ENCODE data around the gene CCNB2.

CCNB2 gene

GRCh38 chr15:59166601-59167265 is 61.8 kb downstream of the CCNB2 start:
- no peak for DNase-seq (ENCODE audit: low read depth in 2 of 2)

DNA sequence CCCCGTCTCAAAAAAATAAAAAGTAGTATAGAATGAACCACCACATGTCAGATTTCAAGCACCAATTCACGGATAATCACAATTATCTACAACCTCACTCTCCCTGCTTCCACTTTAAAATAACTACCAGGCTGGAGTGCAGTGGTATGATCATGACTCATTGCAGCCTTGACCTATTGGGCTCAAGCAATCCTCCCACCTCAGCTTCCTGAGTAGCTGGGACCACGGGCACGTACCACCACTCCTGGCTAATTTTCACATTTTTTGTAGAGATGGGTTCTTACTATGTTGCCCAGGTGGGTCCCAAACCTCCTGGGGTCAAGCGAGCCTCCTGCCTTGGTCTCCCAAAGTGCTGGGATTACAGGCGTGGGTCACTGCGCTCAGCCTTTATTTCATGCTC is 63.6 kb downstream of the CCNB2 start:
- DNase-seq (ENCODE audit: low read depth in 2 of 2), result no peak

DNA sequence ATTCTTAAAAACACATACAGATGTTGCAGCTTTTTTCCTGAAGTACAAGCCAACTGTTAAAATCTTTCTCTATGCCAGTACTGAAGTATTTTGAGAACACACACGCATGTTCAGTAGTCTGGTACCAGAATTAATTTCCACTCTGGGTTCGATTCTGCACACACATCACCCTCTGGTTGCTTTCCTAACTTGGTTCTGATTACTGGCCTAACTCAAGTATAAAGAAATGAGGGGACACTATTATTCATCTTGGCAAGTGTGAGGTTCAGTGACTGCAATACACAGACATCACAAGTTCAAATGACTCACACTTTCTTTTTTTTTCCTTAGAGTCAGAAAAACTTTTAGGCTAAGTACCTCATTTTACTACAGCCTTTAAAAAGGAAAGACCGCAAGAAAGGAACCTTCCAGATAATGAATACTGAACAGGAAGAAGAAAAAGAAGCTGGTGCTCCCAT is 64.3 kb downstream of the CCNB2 start:
- no peak for DNase-seq (ENCODE audit: low read depth in 2 of 2)

DNA sequence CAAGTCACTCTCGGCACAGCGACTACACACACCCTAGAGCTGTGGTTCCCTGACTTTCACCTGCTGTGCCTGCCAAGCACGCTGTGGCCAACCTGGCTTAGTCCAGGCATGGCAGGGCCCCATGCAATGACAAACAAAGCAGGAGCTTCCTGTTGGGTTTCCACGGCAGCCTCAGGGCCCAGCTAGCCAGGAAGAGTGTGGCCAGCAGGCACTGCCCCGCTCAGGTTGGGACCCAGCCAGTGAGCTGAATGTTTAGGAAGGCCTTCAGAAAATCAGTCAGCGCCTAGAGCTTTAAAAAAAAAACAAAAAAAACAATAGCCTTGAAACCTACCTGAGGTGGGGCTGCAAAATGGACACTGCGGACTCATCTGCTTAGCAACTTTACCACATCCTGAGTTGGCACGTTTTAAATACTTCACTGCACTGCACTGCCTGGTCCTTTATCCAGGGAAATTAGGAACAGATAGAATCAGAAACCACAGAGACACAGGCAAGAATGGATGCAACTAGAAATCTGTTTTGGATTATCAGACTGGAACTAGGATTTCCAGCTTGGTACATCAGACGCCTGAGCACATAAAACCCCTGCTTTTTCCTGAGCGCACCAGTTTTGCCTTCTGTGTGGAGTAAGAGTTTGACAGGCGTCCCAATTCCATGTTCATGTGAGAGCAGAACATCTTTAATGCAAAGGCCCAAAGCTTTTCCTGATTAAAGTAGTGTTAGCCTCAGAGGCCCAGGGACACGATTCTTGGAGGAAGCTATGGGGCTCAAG is 65.5 kb downstream of the CCNB2 start:
- no peak for DNase-seq (ENCODE audit: low read depth in 2 of 2)

DNA sequence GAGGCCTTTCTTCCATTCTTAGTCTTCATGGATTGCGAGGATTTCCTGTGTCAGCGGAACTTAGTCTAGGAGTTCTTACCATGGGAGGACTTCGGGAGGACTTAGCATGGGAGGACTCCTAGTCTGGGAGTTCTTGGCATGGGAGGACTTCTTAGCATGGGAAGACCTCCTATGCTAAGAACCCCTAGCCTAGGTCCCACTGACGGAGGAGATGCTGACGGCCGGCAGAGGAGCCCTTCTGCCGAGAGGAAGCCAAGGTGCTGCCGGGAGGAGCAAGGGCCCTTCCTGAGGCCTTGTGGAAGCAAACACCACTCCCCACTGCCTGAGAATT is 66.1 kb downstream of the CCNB2 start:
- no peak for DNase-seq (ENCODE audit: low read depth in 2 of 2)

DNA sequence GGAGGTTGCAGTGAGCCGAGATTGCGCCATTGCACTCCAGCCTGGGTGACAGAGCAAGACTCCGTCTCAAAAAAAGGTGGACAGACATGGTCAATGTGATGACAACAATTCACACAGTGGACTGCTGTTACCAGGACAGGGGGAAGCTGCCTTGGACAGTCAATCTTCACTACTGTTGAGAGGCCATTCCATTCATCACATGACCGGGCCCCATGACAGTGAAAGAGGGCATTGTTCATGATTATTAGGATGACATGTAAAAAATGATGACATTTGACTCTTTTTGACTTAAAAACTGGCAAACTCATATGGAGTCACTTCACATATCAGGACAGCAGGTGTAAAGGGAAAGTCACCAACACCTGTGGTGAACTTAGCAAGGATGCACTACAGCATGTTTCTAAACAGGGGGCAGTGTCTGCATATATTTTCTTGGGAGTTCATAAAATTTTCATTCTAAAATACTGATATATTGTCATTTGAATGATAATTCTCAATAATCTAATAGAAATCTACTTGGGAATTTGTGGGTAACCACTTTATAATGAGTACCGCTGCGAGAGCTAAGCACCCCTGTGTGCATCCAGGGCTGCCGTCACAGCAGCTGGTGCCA is 67.4 kb downstream of the CCNB2 start:
- no peak for DNase-seq (ENCODE audit: low read depth in 2 of 2)

DNA sequence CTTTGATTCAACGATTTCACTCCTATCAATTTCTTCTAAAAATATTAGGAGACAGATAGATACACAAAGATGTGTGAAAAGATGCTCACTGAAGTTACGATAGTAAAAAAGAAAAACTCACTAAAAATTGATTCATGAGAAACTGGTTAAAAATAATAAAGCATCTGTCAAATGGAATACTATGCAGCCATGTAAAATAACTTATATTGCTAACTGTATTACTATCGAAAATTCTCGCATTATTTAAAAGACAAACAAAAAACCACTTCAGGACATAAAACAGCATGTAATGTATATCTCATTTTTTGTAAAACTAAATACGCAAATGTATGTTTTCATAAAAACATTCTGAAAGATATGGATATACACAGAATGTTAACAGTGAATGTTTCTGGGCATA is 68.2 kb downstream of the CCNB2 start:
- no peak for DNase-seq (ENCODE audit: low read depth in 2 of 2)

- no peak for DNase-seq (ENCODE audit: low read depth in 2 of 2)
Measured at GRCh38 chr15:59174151-59174834, 69.3 kb downstream of the CCNB2 start.
